ENCODE data around the gene CANT1. TPM values are rescaled to one million over a fixed set of nuclear protein-coding genes. Genes with fewer than 3 reads are reported as not detected.

The CANT1 gene
- total and polyA plus RNA-seq, 2 of the 13 experiments (the other 11 are each of a cell fraction or from before 2014, with no cell fraction given) = 34.1 to 42.1 TPM

GRCh38 chr17:79027274-79027924 is 17.8 kb upstream of the CANT1 start (continued):
- TF ChIP-seq ZNF407 (CRISPR knock-in tag; IDR thresholded peaks at IDR 0.05; ENCODE audit: not compliant biosample characterization) (peak; percentile 64), BRCA1 (CRISPR knock-in tag; IDR thresholded peaks at IDR 0.05) (0 out of 2 replicates have a peak, but pooled peaks have one; percentile 37), USF2 (IDR thresholded peaks at IDR 0.05; ENCODE audit: low read depth, low read length) (0 out of 2 replicates have a peak, but pooled peaks have one; percentile 18), USF2 (CRISPR knock-in tag; IDR thresholded peaks at IDR 0.05; ENCODE audit: borderline replicate concordance) (no peak), U2AF2 (IDR thresholded peaks at IDR 0.05; ENCODE audit: low read depth, low read length) (no peak), NR0B2 (CRISPR knock-in tag; IDR thresholded peaks at IDR 0.05) (peak; percentile 73), NR2F1 (CRISPR knock-in tag; IDR thresholded peaks at IDR 0.05) (peak in 1 of 2 experiments; percentile 44; a peak in 1 of 4 replicates), ZNF34 (CRISPR knock-in tag; IDR thresholded peaks at IDR 0.05; ENCODE audit: borderline replicate concordance) (no peak), ZFP36 (IDR thresholded peaks at IDR 0.05; ENCODE audit: borderline replicate concordance, low read depth, low read length, partially characterized antibody) (no peak), ZNF737 (CRISPR knock-in tag; IDR thresholded peaks at IDR 0.05; ENCODE audit: borderline replicate concordance) (0 out of 2 replicates have a peak, but pooled peaks have one; percentile 55), RXRB (CRISPR knock-in tag; IDR thresholded peaks at IDR 0.05; ENCODE audit: borderline replicate concordance) (peak; percentile 82), GATAD1 (CRISPR knock-in tag; IDR thresholded peaks at IDR 0.05) (peak; percentile 21), ATF3 (CRISPR knock-in tag; IDR thresholded peaks at IDR 0.05) (peak; percentile 17), POLR2AphosphoS5 (IDR thresholded peaks at IDR 0.05; ENCODE audit: low read depth, low read length) (peak; percentile 82), HMGA1 (CRISPR knock-in tag; conservative IDR thresholded peaks at IDR 0.05) (no peak), HMG20B (CRISPR knock-in tag; conservative IDR thresholded peaks at IDR 0.05) (peak; percentile 69), BORCS8-MEF2B (CRISPR knock-in tag; IDR thresholded peaks at IDR 0.05) (peak; percentile 54; the same call in 1 of the 2 replicates)
